Measurements from ENCODE around the gene IPMK. TPM values are rescaled to one million over a fixed set of nuclear protein-coding genes. Genes with fewer than 3 reads are reported as not detected.

IPMK gene
- total RNA-seq, 1 experiment from 2014 or later, result 10.9 TPM

DNA sequence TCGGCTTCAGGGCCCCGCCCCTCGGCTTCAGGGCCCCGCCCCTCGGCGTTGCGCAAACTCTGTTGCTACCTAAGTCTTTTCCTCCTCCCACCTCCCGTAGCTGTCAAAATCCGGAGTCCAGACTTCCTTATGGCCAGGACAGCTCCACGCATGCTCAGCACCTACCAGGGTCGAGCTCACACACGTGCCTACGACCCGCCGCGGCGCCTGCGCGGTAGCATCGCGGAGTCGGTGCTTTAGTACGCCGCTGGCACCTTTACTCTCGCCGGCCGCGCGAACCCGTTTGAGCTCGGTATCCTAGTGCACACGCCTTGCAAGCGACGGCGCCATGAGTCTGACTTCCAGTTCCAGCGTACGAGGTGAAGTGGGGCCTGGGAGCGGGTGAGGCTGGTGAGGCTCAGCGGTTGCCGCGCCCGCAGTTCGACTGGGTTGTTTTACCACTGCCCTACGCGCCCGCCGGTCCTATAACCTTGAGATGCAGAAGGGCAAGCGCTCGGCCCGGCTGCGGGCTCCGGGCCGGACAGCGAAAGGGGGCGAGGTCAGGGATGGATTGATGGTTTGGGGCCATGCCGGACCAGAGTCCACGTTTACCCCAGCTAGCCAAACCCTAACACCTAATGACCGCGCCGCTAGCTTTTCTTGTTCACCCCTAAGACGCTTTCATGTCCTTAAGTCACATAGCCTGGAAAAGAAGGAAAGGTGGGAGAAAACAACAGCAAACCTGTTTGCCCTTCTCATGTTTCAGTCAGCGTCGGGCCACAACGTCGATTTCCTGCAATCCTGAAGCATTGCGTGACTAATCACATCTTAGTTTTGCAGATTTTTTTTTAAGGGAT is 1.5 kb upstream of the IPMK start, which contains the start of gene CISD1 (continued):
- TF ChIP-seq HMGXB4 (CRISPR knock-in tag; IDR thresholded peaks at IDR 0.05) (peak; percentile 89), ZNF138 (CRISPR knock-in tag; conservative IDR thresholded peaks at IDR 0.05) (no peak), ETV6 (CRISPR knock-in tag; IDR thresholded peaks at IDR 0.05) (peak; percentile 98), AR (CRISPR knock-in tag; IDR thresholded peaks at IDR 0.05) (no peak), TCF7 (CRISPR knock-in tag; IDR thresholded peaks at IDR 0.05; ENCODE audit: low read depth) (peak; percentile 91; the same call in 1 of the 2 replicates), FOXK1 (CRISPR knock-in tag; IDR thresholded peaks at IDR 0.05) (peak; percentile 94), JAZF1 (CRISPR knock-in tag; IDR thresholded peaks at IDR 0.05) (no peak), E2F5 (CRISPR knock-in tag; IDR thresholded peaks at IDR 0.05) (peak; percentile 93), NR1H2 (CRISPR knock-in tag; IDR thresholded peaks at IDR 0.05) (no peak), IRF1 (CRISPR knock-in tag; IDR thresholded peaks at IDR 0.05) (peak; percentile 95), GABPB1 (CRISPR knock-in tag; IDR thresholded peaks at IDR 0.05) (peak; percentile 85), NFE2L1 (CRISPR knock-in tag; IDR thresholded peaks at IDR 0.05) (peak; percentile 95), ATF6 (CRISPR knock-in tag; IDR thresholded peaks at IDR 0.05) (no peak), ZNF121 (CRISPR knock-in tag; IDR thresholded peaks at IDR 0.05) (peak; percentile 21; the same call in 1 of the 2 replicates), IRF2 (CRISPR knock-in tag; IDR thresholded peaks at IDR 0.05; ENCODE audit: borderline replicate concordance, low read depth) (peak; percentile 49; the same call in 1 of the 2 replicates), GTF2I (CRISPR knock-in tag; conservative IDR thresholded peaks at IDR 0.05) (no peak), HMGA2 (CRISPR knock-in tag; IDR thresholded peaks at IDR 0.05) (no peak), E2F4 (CRISPR knock-in tag; IDR thresholded peaks at IDR 0.05; ENCODE audit: borderline replicate concordance, low read depth) (peak; percentile 71; the same call in 1 of the 2 replicates), ERG (CRISPR knock-in tag; IDR thresholded peaks at IDR 0.05) (no peak)
- TF ChIP-seq, protein P1, sequence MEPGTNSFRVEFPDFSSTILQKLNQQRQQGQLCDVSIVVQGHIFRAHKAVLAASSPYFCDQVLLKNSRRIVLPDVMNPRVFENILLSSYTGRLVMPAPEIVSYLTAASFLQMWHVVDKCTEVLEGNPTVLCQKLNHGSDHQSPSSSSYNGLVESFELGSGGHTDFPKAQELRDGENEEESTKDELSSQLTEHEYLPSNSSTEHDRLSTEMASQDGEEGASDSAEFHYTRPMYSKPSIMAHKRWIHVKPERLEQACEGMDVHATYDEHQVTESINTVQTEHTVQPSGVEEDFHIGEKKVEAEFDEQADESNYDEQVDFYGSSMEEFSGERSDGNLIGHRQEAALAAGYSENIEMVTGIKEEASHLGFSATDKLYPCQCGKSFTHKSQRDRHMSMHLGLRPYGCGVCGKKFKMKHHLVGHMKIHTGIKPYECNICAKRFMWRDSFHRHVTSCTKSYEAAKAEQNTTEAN (CRISPR knock-in tag; IDR thresholded peaks at IDR 0.05), result peak; percentile 91
- TF ChIP-seq, protein P2, sequence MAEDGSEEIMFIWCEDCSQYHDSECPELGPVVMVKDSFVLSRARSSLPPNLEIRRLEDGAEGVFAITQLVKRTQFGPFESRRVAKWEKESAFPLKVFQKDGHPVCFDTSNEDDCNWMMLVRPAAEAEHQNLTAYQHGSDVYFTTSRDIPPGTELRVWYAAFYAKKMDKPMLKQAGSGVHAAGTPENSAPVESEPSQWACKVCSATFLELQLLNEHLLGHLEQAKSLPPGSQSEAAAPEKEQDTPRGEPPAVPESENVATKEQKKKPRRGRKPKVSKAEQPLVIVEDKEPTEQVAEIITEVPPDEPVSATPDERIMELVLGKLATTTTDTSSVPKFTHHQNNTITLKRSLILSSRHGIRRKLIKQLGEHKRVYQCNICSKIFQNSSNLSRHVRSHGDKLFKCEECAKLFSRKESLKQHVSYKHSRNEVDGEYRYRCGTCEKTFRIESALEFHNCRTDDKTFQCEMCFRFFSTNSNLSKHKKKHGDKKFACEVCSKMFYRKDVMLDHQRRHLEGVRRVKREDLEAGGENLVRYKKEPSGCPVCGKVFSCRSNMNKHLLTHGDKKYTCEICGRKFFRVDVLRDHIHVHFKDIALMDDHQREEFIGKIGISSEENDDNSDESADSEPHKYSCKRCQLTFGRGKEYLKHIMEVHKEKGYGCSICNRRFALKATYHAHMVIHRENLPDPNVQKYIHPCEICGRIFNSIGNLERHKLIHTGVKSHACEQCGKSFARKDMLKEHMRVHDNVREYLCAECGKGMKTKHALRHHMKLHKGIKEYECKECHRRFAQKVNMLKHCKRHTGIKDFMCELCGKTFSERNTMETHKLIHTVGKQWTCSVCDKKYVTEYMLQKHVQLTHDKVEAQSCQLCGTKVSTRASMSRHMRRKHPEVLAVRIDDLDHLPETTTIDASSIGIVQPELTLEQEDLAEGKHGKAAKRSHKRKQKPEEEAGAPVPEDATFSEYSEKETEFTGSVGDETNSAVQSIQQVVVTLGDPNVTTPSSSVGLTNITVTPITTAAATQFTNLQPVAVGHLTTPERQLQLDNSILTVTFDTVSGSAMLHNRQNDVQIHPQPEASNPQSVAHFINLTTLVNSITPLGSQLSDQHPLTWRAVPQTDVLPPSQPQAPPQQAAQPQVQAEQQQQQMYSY (CRISPR knock-in tag; IDR thresholded peaks at IDR 0.05), result peak; percentile 99
- TF ChIP-seq, protein P3, sequence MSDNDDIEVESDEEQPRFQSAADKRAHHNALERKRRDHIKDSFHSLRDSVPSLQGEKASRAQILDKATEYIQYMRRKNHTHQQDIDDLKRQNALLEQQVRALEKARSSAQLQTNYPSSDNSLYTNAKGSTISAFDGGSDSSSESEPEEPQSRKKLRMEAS (CRISPR knock-in tag; IDR thresholded peaks at IDR 0.05), result peak; percentile 99

Data from WTC11 (cell line).